Measurements from ENCODE around the gene MUSTN1. TPM values are rescaled to one million over a fixed set of nuclear protein-coding genes. Genes with fewer than 3 reads are reported as not detected.

Gene MUSTN1
- total RNA-seq, 1 donor from 2014 or later: 1.8 TPM

- no peaks in the 10 kb centered on the region for H3K27me3 Mint-ChIP-seq
- no peak for DNase-seq (ENCODE audit: extremely low spot score, unreplicated experiment)
- peaks cover 5% of the 10 kb centered on the region for H3K4me1 Mint-ChIP-seq (ENCODE audit: unreplicated experiment)
- H3K36me3 Mint-ChIP-seq: no peaks in the 10 kb centered on the region
- no peaks in the 10 kb centered on the region for H3K9me3 Mint-ChIP-seq
- H3K4me3 Mint-ChIP-seq: no peak overlapping the region
- no peak overlapping the region for H3K27ac Mint-ChIP-seq
- no peak for TF ChIP-seq CTCF (conservative IDR thresholded peaks at IDR 0.05)
Measured at GRCh38 chr3:52822363-52822762, 12.5 kb downstream of the MUSTN1 start.

GRCh38 chr3:52820736-52821135, 14.1 kb downstream of the MUSTN1 start:
- TF ChIP-seq CTCF (conservative IDR thresholded peaks at IDR 0.05): peak; percentile 74
- no peak overlapping the region for H3K4me3 Mint-ChIP-seq
- DNase-seq (ENCODE audit: extremely low spot score, unreplicated experiment): no peak
- H3K27ac Mint-ChIP-seq: no peak overlapping the region
- peaks cover 5% of the 10 kb centered on the region for H3K4me1 Mint-ChIP-seq (ENCODE audit: unreplicated experiment)
- H3K9me3 Mint-ChIP-seq: no peaks in the 10 kb centered on the region
- H3K36me3 Mint-ChIP-seq: no peaks in the 10 kb centered on the region
- no peaks in the 10 kb centered on the region for H3K27me3 Mint-ChIP-seq

GRCh38 chr3:52819936-52820335, 14.9 kb downstream of the MUSTN1 start:
- Mint-ChIP-seq H3K36me3 (no peaks in the 10 kb centered on the region), H3K4me1 (ENCODE audit: unreplicated experiment) (peaks cover 5% of the 10 kb centered on the region), H3K27ac (no peak overlapping the region), H3K27me3 (no peaks in the 10 kb centered on the region), H3K9me3 (no peaks in the 10 kb centered on the region), H3K4me3 (no peak overlapping the region)
- no peak for TF ChIP-seq CTCF (conservative IDR thresholded peaks at IDR 0.05)
- no peak for DNase-seq (ENCODE audit: extremely low spot score, unreplicated experiment)

GRCh38 chr3:52817860-52818259, 17.0 kb downstream of the MUSTN1 start:
- H3K36me3 Mint-ChIP-seq: no peaks in the 10 kb centered on the region
- peaks cover 5% of the 10 kb centered on the region for H3K4me1 Mint-ChIP-seq (ENCODE audit: unreplicated experiment)
- no peak overlapping the region for H3K4me3 Mint-ChIP-seq
- no peak for DNase-seq (ENCODE audit: extremely low spot score, unreplicated experiment)
- H3K27me3 Mint-ChIP-seq: no peaks in the 10 kb centered on the region
- no peaks in the 10 kb centered on the region for H3K9me3 Mint-ChIP-seq
- no peak overlapping the region for H3K27ac Mint-ChIP-seq
- TF ChIP-seq CTCF (conservative IDR thresholded peaks at IDR 0.05): no peak

GRCh38 chr3:52817221-52817620, 17.6 kb downstream of the MUSTN1 start:
- H3K4me1 Mint-ChIP-seq (ENCODE audit: unreplicated experiment): peaks cover 5% of the 10 kb centered on the region

More at GRCh38 chr3:52817221-52817620, 17.6 kb downstream of the MUSTN1 start:
- Mint-ChIP-seq H3K27ac (no peak overlapping the region), H3K9me3 (no peaks in the 10 kb centered on the region), H3K27me3 (no peaks in the 10 kb centered on the region), H3K4me3 (no peak overlapping the region), H3K36me3 (no peaks in the 10 kb centered on the region)
- no peak for DNase-seq (ENCODE audit: extremely low spot score, unreplicated experiment)
- TF ChIP-seq CTCF (conservative IDR thresholded peaks at IDR 0.05): no peak
